Pancreas (tissue), 10 donors: ENCODE results near the gene G6PC1. TPM values are rescaled to one million over a fixed set of nuclear protein-coding genes. Genes with fewer than 3 reads are reported as not detected.

Experiments used
- ATAC-seq, 4 donors: fragments of 200-7000 bp; cut with Tn5 transposase; one replicate each; pipeline versions ENCODE4 v1.8.0 to v1.9.1; 2020; ENCODE audit warnings: mild to moderate bottlenecking in 4 of 4, moderate library complexity in 4 of 4
- DNase-seq, 6 donors: peaks; one replicate each; pipeline ENCODE4 v3.0.0-alpha.2; 2020
- FAIRE-seq: peaks from 2 replicates; lab custom pipeline; 2012; peaks lifted over from hg19 to GRCh38; lab: Jason Lieb, UNC
- H3K27ac ChIP-seq, 4 donors: fragments of 200-600 bp; sonication (generic); 1 replicate in 3 of 4; 2 replicates in 1 of 4; pipeline versions ENCODE4 v1.5.0 to v1.8.0; 2020
- H3K27me3 ChIP-seq, 4 donors: fragments of 200-600 bp; one replicate each; pipeline ENCODE4 v1.8.0; 2021
- H3K36me3 ChIP-seq, 3 donors: fragments of 200-600 bp; sonication (generic) in 1 of 3; one replicate each; pipeline versions ENCODE4 v1.5.0 to v1.8.0; 2020 to 2021
- H3K4me1 ChIP-seq, 3 donors: fragments of 200-600 bp; one replicate each; pipeline ENCODE4 v1.8.0; 2021
- H3K4me3 ChIP-seq, 4 donors: fragments of 200-600 bp; sonication (generic) in 2 of 4; one replicate each; pipeline versions ENCODE4 v1.5.0 to v1.8.0; 2020 to 2021
- H3K9me3 ChIP-seq, 4 donors: fragments of 200-600 bp; one replicate each; pipeline ENCODE4 v1.8.0; 2021
- CTCF ChIP-seq, 4 donors: fragments of 200-600 bp; sonication (generic) in 3 of 4; IDR thresholded peaks; one replicate each; pipeline versions ENCODE4 v1.5.0 to v1.8.0; 2021; ENCODE audit warnings: antibody characterized with exemption in 4 of 4
- WGBS, 2 donors: extraction: QIAGEN DNeasy Blood & Tissue Kit; methylation state at CpG; one replicate each; pipeline ENCODE4 v1.1.7; 2013; 5-methylcytosine and 5-hydroxymethylcytosine counted together
- intact Hi-C, 3 donors: fragments of 100-400 bp; cut with DNase I; formaldehyde crosslinking; loops; one replicate each; pipeline versions ENCODE4 v1.11.1 to v1.14.2; 2022
- polyA plus RNA-seq, 2 donors: library from polyadenylated mRNA; stranded (reverse); fragments of 200-250 nt; gene quantifications; one replicate each; pipeline ENCODE4 v1.2.3, GENCODE V29; 2013
- total RNA-seq, 6 donors: library from RNA; stranded (reverse); fragmentation: NEBNext Ultra II Directional in 4 of 6; extraction: Animal tissue kit (Norgen Biotek cat#: 25700) in 4 of 6; gene quantifications; one replicate each; pipeline versions ENCODE4 v1.2.1 to v1.2.4, GENCODE V29; 2021 to 2023
- donor health status: healthy with polysubstance abuse.
- donor health status: DM: no; HTN: no; CAD: no; lungs with moderate emphysema.
- donor health status: DM: no; HTN: no; CAD: no.
- donor health status: control.
- donor health status: control.
- donor health status: Bipolar disorder and iron deficiency.
- donor health status: DM: yes; HTN: yes; CAD: no.
- donor health status: DM: no; HTN: no; CAD: no.
- donor health status: DM: no; HTN: no; CAD: no.
- donor health status: DM: yes; HTN: yes; CAD: no.

G6PC1 gene
- total and polyA plus RNA-seq, 8 donors, result 0.08 to 0.72 (median 0.23) TPM; not detected in 2

- intact Hi-C loops, result no loop called here
- ATAC-seq (no peak), FAIRE-seq (no peak), DNase-seq (no peak)
- TF ChIP-seq CTCF (IDR thresholded peaks at IDR 0.05), result no peak
- no peaks in the 10 kb centered on the region for H3K36me3 ChIP-seq
- H3K4me1 ChIP-seq, result no peaks in the 10 kb centered on the region
- 96% methylated on average over 10 of the region's 10 CpGs for WGBS, 2 donors
- H3K9me3 ChIP-seq, result no peaks in the 10 kb centered on the region
- no peaks in the 10 kb centered on the region for H3K27me3 ChIP-seq
- H3K27ac ChIP-seq, result no peak overlapping the region
- H3K4me3 ChIP-seq, result no peak overlapping the region
Measured at GRCh38 chr17:42877037-42877436, 23.6 kb upstream of the G6PC1 start.

- FAIRE-seq, result no peak
Measured at GRCh38 chr17:42878123-42878880, 22.3 kb upstream of the G6PC1 start.

GRCh38 chr17:42878924-42879595 lies 21.5 kb upstream of the G6PC1 start:
- no peak for TF ChIP-seq CTCF (IDR thresholded peaks at IDR 0.05)
- Histone ChIP-seq H3K27ac (no peak overlapping the region), H3K9me3 (no peaks in the 10 kb centered on the region), H3K27me3 (no peaks in the 10 kb centered on the region), H3K36me3 (no peaks in the 10 kb centered on the region), H3K4me1 (no peaks in the 10 kb centered on the region), H3K4me3 (no peak overlapping the region)
- ATAC-seq (no peak), DNase-seq (no peak), FAIRE-seq (no peak)
- intact Hi-C loops, result no loop called here
- 77 to 85% methylated on average over 8 of the region's 8 CpGs for WGBS, 2 donors

More at GRCh38 chr17:42878123-42878880, 22.3 kb upstream of the G6PC1 start:
- Histone ChIP-seq H3K9me3 (no peaks in the 10 kb centered on the region), H3K27me3 (no peaks in the 10 kb centered on the region), H3K4me1 (no peaks in the 10 kb centered on the region), H3K4me3 (no peak overlapping the region), H3K36me3 (no peaks in the 10 kb centered on the region), H3K27ac (no peak overlapping the region)
- WGBS, 2 donors, result 43 to 51% methylated on average over 12 to 13 of the region's 13 CpGs
- peak in 3 of 6 donors; percentile 35 to 54 (median 36) for DNase-seq
- intact Hi-C loops, result no loop called here
- no peak for TF ChIP-seq CTCF (IDR thresholded peaks at IDR 0.05)
- ATAC-seq, result peak; percentile 47 to 85 (median 68)

GRCh38 chr17:42879596-42879985 lies 21.0 kb upstream of the G6PC1 start:
- no peak for TF ChIP-seq CTCF (IDR thresholded peaks at IDR 0.05)
- Histone ChIP-seq H3K9me3 (no peaks in the 10 kb centered on the region), H3K27ac (no peak overlapping the region), H3K27me3 (no peaks in the 10 kb centered on the region), H3K4me1 (no peaks in the 10 kb centered on the region), H3K36me3 (no peaks in the 10 kb centered on the region), H3K4me3 (no peak overlapping the region)
- FAIRE-seq (no peak), DNase-seq (no peak), ATAC-seq (no peak)
- 84 to 85% methylated on average over 6 of the region's 6 CpGs for WGBS, 2 donors
- intact Hi-C loops, result no loop called here
